A549 treated with CORT108297 at 1 μM for 4 hours (cell line): Measurements from ENCODE around the gene SCGB3A2. TPM values are rescaled to one million over a fixed set of nuclear protein-coding genes. Genes with fewer than 3 reads are reported as not detected.

Experiments used
- total RNA-seq: library from RNA; stranded (reverse); fragments of 200-300 nt; extraction: Qiagen RNA extraction; gene quantifications from 5 replicates; pipeline ENCODE4 v1.2.3, GENCODE V29; 2022

SCGB3A2 gene
- total RNA-seq, result not detected in 5 replicates

GRCh38 chr5:147878066-147878759 is at the start of gene SCGB3A2:
Gene SCGB3A2, plus strand, starts transcription at chr5:147878711. Its CDS starts 93 bp downstream, at chr5:147878804.

GRCh38 chr5:147831465-147831864 is 47.0 kb upstream of the SCGB3A2 start, which contains the start of gene SPINK1:
Gene SPINK1, minus strand, starts transcription at chr5:147831671. Its CDS starts 94 bp downstream, at chr5:147831577.

GRCh38 chr5:147906326-147907095 is 28.0 kb downstream of the SCGB3A2 start, which contains the start of gene C5orf46:
Gene C5orf46, minus strand, starts transcription at chr5:147906538. Its CDS starts 37 bp downstream, at chr5:147906501.

Other genes starting within 250 kb of the SCGB3A2 start
- gene JAKMIP2, start 96.0 kb upstream of the SCGB3A2 start, total RNA-seq, result not detected in 5 replicates
- 0.28 to 1.3 TPM (median 0.58 TPM) in 5 replicates for gene SPINK1, start 47.0 kb upstream of the SCGB3A2 start, total RNA-seq
- not detected in 5 replicates for gene C5orf46, start 27.8 kb downstream of the SCGB3A2 start, total RNA-seq
- gene SPINK5, start 185.3 kb downstream of the SCGB3A2 start, total RNA-seq, result not detected in 5 replicates